GM19397 (cell line): ENCODE results near the gene PRSS21.

ENCODE experiments used
- ATAC-seq: cut with Tn5 transposase; IDR thresholded peaks from one replicate; pipeline ENCODE4 v1.9.1; 2021; ENCODE audit warnings: mild to moderate bottlenecking, moderate library complexity; ENCODE audit not compliant: unreplicated experiment

Gene PRSS21

DNA sequence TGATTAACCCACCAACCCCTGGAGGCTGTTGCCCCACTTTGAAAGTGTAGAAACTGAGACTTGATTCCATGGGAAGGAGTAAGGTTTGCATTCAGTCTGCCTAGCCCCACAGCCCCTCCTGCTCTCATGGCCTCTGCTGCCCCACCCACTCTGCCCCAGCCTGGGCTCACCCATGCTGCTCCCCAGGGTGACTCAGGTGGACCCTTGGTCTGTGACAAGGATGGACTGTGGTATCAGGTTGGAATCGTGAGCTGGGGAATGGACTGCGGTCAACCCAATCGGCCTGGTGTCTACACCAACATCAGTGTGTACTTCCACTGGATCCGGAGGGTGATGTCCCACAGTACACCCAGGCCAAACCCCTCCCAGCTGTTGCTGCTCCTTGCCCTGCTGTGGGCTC lies 12.3 kb upstream of the PRSS21 start:
- ATAC-seq = no peak

DNA sequence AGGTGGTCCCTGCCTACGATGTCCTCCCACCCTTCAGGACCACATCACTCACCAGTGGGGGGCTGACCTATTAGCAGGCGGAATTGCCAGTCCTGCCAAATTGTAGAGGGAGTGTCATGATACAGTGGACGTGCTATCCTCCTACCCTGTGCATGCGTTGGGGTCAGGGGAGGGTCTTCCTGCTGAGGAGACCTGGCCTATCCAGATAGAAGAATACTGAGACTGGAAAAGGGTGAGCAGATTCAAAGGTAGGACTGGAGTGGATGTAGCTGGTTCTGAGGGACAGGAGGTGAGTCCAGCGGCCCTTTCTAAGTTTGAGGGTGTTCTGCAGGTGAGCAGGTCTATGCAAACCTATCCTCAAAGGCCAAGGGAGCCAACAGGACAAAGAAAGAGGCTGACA lies 10.8 kb upstream of the PRSS21 start:
- no peak for ATAC-seq

DNA sequence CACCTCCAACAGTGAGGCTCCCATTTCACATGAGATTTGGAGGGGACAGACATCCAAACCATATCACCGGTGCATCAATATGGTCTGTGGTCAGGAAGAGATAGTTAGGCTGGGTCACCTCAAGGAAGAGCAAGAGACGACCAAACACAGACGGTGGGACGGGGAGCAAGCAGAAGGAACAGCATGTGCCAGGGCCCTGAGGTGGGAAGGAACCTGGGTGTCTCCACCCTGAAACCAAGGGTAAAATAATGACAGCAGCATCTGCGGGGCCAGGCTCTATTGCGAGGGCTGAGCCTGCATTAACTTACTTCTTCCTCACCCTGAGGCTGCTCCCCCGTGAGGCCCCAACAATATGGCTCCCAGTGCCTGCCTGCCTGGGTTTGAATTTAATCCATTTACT lies 8.9 kb upstream of the PRSS21 start:
- no peak for ATAC-seq

GRCh38 chr16:2809149-2809760 lies 7.8 kb upstream of the PRSS21 start:
- ATAC-seq = no peak

DNA sequence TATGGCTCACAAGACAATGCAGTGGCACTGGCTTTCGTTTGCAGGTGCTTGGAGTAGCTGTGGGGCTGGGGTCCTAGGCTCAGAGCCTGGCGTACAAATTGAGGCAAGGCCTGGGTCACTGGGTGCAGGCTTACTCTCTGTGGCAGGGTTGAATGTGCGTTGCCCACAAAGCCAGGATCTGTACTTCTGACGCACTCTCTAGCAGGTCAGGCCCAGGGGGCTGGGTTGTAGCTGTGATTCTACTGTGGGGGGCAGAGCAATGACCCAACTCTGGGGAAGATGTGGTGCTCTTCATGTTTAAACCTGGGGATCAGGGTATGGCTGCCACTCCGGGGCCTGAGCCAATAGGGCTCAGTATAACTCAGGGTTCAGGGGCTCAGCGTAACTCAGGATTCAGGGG lies 6.4 kb upstream of the PRSS21 start:
- ATAC-seq = no peak

GRCh38 chr16:2811703-2812471 lies 5.2 kb upstream of the PRSS21 start:
- ATAC-seq = no peak

DNA sequence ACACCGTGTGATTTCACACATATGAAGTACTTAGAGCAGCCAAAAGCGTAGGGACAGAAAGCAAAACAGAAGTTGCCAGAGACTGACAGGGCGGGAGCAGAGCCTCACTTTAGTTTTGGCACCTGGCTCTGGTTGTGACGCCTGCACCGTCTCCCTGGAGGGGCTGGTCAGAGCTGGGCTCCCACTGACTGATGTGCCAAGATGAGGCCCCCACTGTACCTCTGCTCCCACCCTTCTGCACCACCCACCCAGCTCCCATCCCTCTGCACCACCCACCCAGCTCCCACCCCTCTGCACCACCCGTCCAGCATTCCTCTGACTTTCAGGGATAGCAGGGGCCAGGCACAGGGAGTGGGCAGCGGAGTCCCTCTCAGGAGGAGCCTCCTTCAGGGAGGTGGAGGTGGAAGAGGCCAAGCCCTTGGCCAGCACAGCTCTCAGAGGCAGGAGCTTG lies 3.2 kb upstream of the PRSS21 start:
- ATAC-seq = no peak

DNA sequence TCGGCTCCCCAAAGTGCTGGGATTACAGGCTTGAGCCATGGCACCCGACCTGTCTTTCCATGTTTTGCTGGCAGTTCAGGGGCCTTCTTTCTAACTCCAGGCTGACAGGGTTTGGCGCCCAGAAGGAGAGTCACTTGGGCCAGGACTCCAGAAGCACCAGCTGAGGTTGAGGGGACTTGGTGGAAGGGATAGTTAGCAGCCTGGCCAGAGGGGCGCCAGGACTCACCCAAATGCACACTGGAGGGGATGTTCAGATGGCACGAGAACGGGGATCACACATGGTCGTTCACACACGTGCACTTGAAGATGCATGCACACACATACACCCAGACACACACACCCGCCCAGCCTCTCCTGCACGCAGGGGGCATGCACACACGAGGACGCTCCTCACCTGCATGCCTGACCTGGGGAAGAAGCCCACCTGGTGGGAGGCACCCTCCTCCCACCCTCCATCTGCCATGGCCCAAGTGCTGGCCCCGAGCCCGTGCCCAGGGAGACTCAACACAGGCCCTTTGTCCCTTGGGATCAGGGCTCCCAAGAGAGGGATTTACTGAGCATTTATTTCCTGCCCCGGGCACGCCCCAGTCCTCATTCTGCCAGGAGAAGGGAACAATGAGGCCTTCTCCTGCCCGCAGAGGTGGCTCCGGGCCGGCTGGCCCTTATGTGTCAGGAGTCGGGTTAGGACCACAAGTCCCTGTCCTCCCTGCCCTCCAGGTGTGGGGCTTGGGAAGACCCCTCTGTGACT lies 2.3 kb upstream of the PRSS21 start:
- ATAC-seq = no peak

DNA sequence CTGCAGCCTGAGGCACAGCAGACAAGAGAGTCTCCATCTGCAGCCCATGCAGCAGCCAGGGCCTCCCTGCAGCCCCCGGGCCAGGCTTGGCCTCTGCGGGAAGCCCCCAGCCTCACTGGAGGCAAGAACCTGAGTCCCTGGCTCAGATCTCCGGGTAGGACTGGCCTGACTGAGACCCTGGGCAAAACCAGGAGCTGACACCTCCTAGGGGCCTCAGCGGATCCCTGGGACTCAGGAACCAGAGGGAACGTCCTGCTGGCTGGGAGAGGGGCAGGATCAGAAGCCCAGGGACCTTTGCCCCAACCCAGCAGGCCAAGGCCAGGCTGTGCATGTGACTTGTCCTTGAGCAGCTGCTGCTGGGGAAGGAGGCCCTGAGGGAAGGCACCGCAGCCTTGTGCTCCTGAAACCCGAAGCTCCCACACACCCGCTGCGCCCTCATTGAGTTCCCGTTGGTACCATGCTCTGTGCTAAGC lies 1.7 kb upstream of the PRSS21 start:
- no peak for ATAC-seq

DNA sequence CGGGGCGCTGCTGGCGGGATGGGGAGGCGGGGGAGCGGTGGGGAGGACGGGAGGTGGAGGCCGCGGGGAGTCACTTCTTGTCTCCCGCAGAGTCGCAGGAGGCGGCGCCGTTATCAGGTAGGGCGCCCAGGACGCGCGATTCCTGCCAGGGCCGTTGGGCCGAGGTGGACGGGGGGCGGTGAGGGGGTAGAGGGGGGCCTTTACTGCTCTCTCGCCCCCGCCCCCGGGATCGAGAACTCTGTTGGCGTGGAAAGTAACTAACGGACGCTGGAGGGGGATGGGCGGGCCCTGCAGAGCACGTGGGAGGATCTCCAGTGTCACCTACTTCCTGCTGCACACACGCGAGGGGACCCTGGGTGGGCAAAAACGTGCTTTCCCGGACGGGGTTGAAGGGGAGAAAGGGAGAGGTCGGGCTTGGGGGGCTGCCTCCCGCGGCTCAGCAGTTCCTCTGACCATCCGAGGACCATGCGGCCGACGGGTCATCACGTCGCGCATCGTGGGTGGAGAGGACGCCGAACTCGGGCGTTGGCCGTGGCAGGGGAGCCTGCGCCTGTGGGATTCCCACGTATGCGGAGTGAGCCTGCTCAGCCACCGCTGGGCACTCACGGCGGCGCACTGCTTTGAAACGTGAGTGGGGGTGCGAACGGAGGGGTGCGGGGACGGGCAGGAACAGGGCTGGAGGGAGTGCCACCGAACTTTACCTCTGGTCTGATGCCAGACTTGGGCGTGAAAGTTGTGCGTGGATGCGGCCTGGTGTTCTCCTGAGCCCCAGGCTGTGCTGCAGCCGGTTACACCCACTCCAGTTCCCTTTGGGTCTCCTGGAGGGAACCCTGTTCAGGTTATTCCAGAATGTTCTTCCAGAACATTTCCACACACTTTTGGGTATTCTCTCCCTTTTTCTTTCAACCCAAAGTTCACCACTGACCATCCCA lies 569 bp downstream of the PRSS21 start:
- no peak for ATAC-seq

DNA sequence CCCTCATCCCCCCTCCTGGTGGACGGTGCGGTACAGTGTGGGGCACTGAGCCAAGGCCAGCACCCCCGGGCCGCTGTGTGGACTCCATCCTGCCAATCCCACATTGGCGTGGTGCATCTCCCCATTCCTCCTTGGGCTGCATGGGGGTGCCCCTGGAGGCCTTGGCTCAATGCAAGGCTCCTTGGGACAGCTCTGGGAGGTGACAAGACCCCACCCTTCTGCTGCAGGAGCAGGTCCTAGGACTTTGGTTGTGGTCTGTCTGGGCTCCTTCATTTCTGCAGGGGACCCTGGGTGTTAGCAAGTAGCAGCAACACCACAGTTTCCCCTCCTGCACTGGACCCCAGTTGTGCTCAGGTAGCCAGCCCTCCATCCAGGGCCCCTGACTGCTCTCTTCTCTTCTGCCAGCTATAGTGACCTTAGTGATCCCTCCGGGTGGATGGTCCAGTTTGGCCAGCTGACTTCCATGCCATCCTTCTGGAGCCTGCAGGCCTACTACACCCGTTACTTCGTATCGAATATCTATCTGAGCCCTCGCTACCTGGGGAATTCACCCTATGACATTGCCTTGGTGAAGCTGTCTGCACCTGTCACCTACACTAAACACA lies 1.3 kb downstream of the PRSS21 start:
- no peak for ATAC-seq

GRCh38 chr16:2819179-2819938 lies 2.3 kb downstream of the PRSS21 start:
- ATAC-seq = no peak

DNA sequence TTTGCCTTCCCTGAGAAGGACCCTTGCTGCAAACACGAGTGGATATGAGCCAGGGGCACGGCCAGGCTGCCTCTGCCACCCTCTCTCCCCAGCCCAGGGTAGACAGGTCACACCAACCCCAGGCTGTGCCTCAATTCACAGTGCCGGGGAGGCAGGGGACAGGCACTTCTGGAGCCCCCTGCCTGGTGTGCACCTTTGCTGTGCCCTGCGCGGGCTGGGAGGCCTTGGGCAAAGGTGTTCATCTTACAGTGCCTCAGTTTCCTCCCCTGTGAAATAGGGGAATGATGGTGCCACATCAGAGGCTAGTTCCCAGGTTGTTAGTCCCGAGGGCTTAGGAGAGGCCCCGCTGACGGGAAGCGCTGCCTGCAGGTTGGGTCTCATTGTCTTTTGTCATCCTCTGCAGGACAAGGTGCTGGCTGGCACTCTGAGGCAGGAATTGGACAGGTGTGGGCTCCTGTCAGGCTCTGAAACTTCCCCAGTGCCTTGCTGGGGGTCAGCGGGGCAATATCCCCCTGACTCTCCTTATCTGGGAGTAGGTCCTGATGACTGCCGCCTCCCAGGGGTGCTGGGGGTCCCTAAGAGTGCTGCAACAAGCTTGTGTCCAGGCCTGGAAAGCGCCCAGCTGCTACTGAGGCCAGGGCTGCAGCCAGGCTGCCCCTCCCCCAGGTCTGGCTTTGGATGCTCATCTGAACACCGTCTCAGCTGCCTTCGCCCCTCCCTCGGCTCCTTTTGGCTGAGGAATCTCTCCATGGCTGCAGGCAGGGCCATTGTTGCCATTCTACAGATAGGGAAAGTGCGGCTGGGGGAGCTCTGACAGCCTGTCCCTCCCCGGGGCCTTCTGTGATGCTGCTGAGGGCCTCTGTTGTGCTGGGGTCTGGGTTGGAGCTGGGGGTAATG lies 3.1 kb downstream of the PRSS21 start:
- ATAC-seq = no peak

- no peak for ATAC-seq
Observed at GRCh38 chr16:2820836-2821486, 3.9 kb downstream of the PRSS21 start.

DNA sequence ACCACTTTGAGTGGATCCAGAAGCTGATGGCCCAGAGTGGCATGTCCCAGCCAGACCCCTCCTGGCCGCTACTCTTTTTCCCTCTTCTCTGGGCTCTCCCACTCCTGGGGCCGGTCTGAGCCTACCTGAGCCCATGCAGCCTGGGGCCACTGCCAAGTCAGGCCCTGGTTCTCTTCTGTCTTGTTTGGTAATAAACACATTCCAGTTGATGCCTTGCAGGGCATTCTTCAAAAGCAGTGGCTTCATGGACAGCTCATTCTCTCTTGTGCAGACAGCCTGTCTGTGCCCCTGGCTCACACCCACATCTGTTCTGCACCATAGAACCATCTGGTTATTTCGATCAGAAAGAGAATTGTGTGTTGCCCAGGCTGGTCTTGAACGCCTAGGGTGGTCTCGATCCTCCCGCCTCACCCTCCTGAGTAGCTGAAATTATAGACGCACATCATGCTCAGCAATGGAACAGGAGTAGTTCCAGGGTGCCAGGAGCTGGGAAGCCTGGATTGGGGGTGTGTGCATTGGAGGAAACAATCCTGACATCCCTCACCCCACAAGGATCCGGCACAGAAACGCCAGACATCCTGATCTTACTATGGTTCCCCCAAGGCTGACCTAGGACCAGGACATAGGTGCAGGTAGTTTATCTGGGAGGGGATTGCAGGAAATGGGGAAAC lies 4.6 kb downstream of the PRSS21 start:
- ATAC-seq = no peak

- no peak for ATAC-seq
Observed at GRCh38 chr16:2822158-2822495, 5.1 kb downstream of the PRSS21 start.

DNA sequence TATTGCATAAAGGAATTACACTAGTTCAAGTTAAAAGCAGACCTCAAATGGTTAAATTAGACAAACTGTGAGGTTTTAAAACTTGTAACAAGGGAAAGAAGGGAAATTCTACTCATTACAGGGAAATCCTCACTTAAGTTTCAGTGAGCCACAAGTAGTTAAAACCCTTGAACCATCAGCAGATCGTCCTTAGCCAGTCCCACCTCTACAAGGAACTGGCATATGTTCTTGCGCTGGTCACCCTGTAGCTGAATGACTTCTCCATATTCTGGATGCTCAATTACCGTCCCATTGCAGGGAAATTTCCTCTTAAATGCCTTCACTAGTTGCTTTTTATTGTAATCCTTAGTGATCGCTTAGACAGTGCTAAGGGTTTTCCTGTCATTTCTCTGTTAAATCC lies 5.5 kb downstream of the PRSS21 start:
- ATAC-seq = no peak

DNA sequence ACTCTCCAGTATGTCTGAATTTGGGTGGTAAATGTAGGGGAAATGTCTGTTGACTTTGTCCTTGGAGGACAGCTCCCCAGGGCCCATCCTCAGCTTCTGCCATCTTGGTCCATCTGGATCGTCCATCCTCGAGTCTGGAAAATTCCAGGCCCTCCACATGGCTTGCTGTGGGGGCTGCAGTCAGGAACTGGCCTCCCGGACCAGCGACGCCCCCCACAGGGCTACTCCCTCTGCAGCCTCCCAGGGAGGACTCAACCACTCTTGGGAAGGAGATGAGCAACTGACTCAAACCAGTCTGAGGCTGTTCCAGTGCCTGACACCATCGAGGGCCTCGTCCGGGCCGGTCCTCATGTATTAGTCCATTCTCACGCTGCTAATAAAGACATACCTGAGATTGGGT lies 7.6 kb downstream of the PRSS21 start:
- ATAC-seq = no peak
